Lung (tissue), 12 donors: ENCODE data around the gene BCAP29. TPM values are rescaled to one million over a fixed set of nuclear protein-coding genes. Genes with fewer than 3 reads are reported as not detected.

ENCODE experiments used
- ATAC-seq: fragments of 200-7000 bp; cut with Tn5 transposase; one replicate; pipeline ENCODE4 v1.9.1; 2020; ENCODE audit warnings: moderate number of reproducible peaks; ENCODE audit not compliant: insufficient read depth, low FRiP score
- DNase-seq, 3 donors: peaks; one replicate each; pipeline ENCODE4 v3.0.0-alpha.2; 2013 to 2017
- H3K27ac ChIP-seq, 2 donors: one replicate each; pipeline ENCODE4 v1.5.1; 2013; ENCODE audit warnings: mild to moderate bottlenecking in 2 of 2, moderate library complexity in 2 of 2, control low read depth in 1 of 2, inconsistent platforms in 1 of 2, low read depth in 1 of 2, low read length in 1 of 2
- H3K27me3 ChIP-seq, 3 donors: one replicate each; pipeline ENCODE4 v1.5.1; 2013; ENCODE audit warnings: low read length in 2 of 3; ENCODE audit not compliant: control insufficient read depth in 3 of 3, insufficient read depth in 3 of 3
- H3K36me3 ChIP-seq, 4 donors: one replicate each; pipeline ENCODE4 v1.5.1; 2013; ENCODE audit warnings: low read length in 4 of 4, mild to moderate bottlenecking in 1 of 4, moderate library complexity in 1 of 4; ENCODE audit not compliant: control insufficient read depth in 4 of 4, insufficient read depth in 4 of 4
- H3K4me1 ChIP-seq, 5 donors: one replicate each; pipeline ENCODE4 v1.5.1; 2013; ENCODE audit warnings: low read length in 5 of 5, mild to moderate bottlenecking in 2 of 5, moderate library complexity in 1 of 5; ENCODE audit not compliant: control insufficient read depth in 5 of 5, insufficient read depth in 5 of 5
- H3K4me3 ChIP-seq: one replicate; pipeline ENCODE4 v1.5.1; 2013; ENCODE audit warnings: mild to moderate bottlenecking, control low read depth, moderate library complexity
- H3K9ac ChIP-seq, 2 donors: one replicate each; pipeline ENCODE4 v1.5.1; 2013; ENCODE audit warnings: low read length in 2 of 2, control low read depth in 1 of 2; ENCODE audit not compliant: insufficient read depth in 1 of 2
- H3K9me3 ChIP-seq, 4 donors: one replicate each; pipeline ENCODE4 v1.5.1; 2013; ENCODE audit warnings: low read length in 3 of 4, mild to moderate bottlenecking in 1 of 4, moderate library complexity in 1 of 4; ENCODE audit not compliant: control insufficient read depth in 4 of 4, insufficient read depth in 3 of 4
- CTCF ChIP-seq: IDR thresholded peaks from 2 replicates; pipeline ENCODE4 v1.5.1; 2012; ENCODE audit warnings: mild to moderate bottlenecking; ENCODE audit errors: control extremely low read depth, extremely low read depth
- WGBS, 2 donors: extraction: QIAGEN DNeasy Blood & Tissue Kit; methylation state at CpG; one replicate each; pipeline ENCODE4 v1.1.7; 2013; 5-methylcytosine and 5-hydroxymethylcytosine counted together
- polyA plus RNA-seq, 2 donors: library from polyadenylated mRNA; stranded (reverse); fragments of 200-250 nt; gene quantifications; one replicate each; pipeline ENCODE4 v1.2.1, GENCODE V29; 2013
- total RNA-seq, 2 donors: library from RNA; depleted of rRNA in 1 of 2; stranded (reverse); fragments of >200 nt in 1 of 2; gene quantifications; one replicate each; pipeline ENCODE4 v1.2.1, GENCODE V29; 2014 to 2021
- donor health status: control.
- donor health status: control.
- donor health status: Bipolar disorder and iron deficiency.
- donor health status: healthy.
- donor health status: DM: yes; HTN: yes; CAD: no.

The BCAP29 gene
- total and polyA plus RNA-seq, 4 donors, result 49.0 to 109 (median 50.4) TPM

DNA sequence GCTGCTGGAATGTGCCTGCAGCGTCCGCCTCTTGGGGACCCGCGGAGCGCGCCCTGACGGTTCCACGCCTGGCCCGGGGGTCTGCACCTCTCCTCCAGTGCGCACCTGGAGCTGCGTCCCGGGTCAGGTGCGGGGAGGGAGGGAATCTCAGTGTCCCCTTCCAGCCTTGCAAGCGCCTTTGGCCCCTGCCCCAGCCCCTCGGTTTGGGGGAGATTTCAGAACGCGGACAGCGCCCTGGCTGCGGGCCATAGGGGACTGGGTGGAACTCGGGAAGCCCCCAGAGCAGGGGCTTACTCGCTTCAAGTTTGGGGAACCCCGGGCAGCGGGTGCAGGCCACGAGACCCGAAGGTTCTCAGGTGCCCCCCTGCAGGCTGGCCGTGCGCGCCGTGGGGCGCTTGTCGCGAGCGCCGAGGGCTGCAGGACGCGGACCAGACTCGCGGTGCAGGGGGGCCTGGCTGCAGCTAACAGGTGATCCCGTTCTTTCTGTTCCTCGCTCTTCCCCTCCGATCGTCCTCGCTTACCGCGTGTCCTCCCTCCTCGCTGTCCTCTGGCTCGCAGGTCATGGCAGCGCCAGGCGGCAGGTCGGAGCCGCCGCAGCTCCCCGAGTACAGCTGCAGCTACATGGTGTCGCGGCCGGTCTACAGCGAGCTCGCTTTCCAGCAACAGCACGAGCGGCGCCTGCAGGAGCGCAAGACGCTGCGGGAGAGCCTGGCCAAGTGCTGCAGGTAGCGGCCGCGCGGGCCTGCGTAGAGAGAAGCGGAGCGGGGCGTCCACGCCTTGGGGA, 81.2 kb downstream of the BCAP29 start:
- peak; percentile 40 to 62 (median 59) for DNase-seq
- ATAC-seq, result peak; percentile 76
- Histone ChIP-seq H3K36me3 (no peaks in the 10 kb centered on the region), H3K4me3 (peak overlapping the region; percentile 44), H3K9ac (no peak overlapping the region), H3K9me3 (no peaks in the 10 kb centered on the region), H3K4me1 (peaks cover 0 to 16% (median 5%) of the 10 kb centered on the region in 5 donors), H3K27me3 (peaks cover 0 to 74% (median 67%) of the 10 kb centered on the region in 3 donors), H3K27ac (no peak overlapping the region)
- no peak for TF ChIP-seq CTCF
- WGBS, 2 donors, result 1 to 2% methylated on average over 63 to 73 of the region's 73 CpGs

DNA sequence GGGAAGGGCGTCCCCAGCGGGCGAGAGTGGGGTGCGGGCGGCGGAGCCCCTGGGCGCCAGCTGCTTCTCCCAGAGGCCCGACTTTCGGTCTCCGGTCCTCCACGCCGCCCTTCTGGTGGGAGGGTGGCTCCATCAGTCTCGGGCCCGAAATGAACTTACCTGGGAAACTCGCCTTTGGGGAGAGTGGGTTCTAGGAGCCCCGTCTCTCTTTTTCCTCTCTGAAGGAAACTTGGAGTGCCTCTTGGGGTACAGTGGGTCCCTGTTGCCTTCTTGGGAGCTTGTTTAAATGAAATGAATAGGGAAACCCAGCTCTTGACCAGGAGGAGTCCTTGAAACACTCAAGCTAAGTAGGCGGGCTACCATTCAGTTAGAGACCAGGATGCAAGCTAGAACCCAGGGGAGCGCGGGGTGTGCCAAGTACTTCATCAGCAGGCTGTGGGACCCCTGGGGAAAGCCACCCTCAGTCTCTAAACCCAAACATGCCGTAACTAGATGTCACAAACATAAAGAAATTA, 81.9 kb downstream of the BCAP29 start:
- ATAC-seq, result no peak

DNA sequence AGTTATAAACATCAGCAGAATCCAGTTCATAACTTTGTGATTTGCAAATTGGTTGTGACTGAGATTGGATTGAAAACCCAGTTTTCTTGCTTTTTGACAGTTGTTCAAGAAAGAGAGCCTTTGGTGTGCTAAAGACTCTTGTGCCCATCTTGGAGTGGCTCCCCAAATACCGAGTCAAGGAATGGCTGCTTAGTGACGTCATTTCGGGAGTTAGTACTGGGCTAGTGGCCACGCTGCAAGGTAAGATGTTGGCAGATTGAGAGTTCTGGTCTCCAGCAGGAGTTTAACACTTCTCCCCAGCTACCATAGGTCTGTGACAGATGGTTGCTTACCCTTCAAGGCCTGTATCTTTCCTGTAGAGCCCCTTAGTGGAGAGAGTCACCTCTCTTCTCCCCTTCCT, 83.2 kb downstream of the BCAP29 start:
- Histone ChIP-seq H3K9me3 (no peaks in the 10 kb centered on the region), H3K36me3 (no peaks in the 10 kb centered on the region), H3K27ac (no peak overlapping the region), H3K4me1 (peaks cover 0 to 16% (median 5%) of the 10 kb centered on the region in 5 donors), H3K27me3 (peaks cover 0 to 74% (median 63%) of the 10 kb centered on the region in 3 donors), H3K4me3 (no peak overlapping the region), H3K9ac (no peak overlapping the region)
- ATAC-seq, result no peak
- WGBS, 2 donors, result 80 to 88% methylated on average over 4 of the region's 4 CpGs
- DNase-seq, result no peak
- TF ChIP-seq CTCF, result no peak

More for the DNA sequence above, 81.9 kb downstream of the BCAP29 start:
- H3K27me3 ChIP-seq, result peaks cover 0 to 79% (median 66%) of the 10 kb centered on the region in 3 donors
- H3K4me1 ChIP-seq, result peaks cover 0 to 16% (median 5%) of the 10 kb centered on the region in 5 donors
- TF ChIP-seq CTCF, result no peak
- peak overlapping the region; percentile 44 for H3K4me3 ChIP-seq
- 12 to 13% methylated on average over 20 of the region's 20 CpGs for WGBS, 2 donors
- H3K27ac ChIP-seq, result no peak overlapping the region
- no peaks in the 10 kb centered on the region for H3K9me3 ChIP-seq
- no peak for DNase-seq
- no peak overlapping the region for H3K9ac ChIP-seq
- H3K36me3 ChIP-seq, result no peaks in the 10 kb centered on the region
